ENCODE measurements around the gene FHIT.

The FHIT gene

GRCh38 chr3:60698117-60698516, 553.1 kb downstream of the FHIT start:
- Histone ChIP-seq H3K9me3 (ENCODE audit: control insufficient read depth, insufficient read depth, low read length) (no peaks in the 10 kb centered on the region), H3K4me2 (ENCODE audit: low read length) (no peak overlapping the region), H3F3A (ENCODE audit: control insufficient read depth, insufficient read depth) (no peaks in the 10 kb centered on the region), H3K27ac (ENCODE audit: low read depth, low read length) (no peak overlapping the region), H4K20me1 (ENCODE audit: control insufficient read depth, insufficient read depth, low read depth, low read length) (no peaks in the 10 kb centered on the region), H3K36me3 (ENCODE audit: control insufficient read depth, low read length) (no peaks in the 10 kb centered on the region), H3K9me2 (replicated peaks; ENCODE audit: control insufficient read depth, low read length) (no peaks in the 10 kb centered on the region), H3K4me3 (ENCODE audit: low read length) (no peak overlapping the region), H3K27me3 (ENCODE audit: control insufficient read depth, low read length) (no peaks in the 10 kb centered on the region), H3K79me2 (ENCODE audit: control insufficient read depth, low read length) (no peaks in the 10 kb centered on the region), H3K4me1 (ENCODE audit: control insufficient read depth, low read length) (no peaks in the 10 kb centered on the region)
- no peak for TF ChIP-seq CTCF (IDR thresholded peaks at IDR 0.05; ENCODE audit: low read depth, low read length, poor library complexity, severe bottlenecking)
- TF ChIP-seq EZH2phosphoT487 (IDR thresholded peaks at IDR 0.05; ENCODE audit: borderline replicate concordance, low read length), result no peak

- Histone ChIP-seq H3K79me2 (ENCODE audit: control insufficient read depth, low read length) (no peaks in the 10 kb centered on the region), H3K4me1 (ENCODE audit: control insufficient read depth, low read length) (no peaks in the 10 kb centered on the region), H3F3A (ENCODE audit: control insufficient read depth, insufficient read depth) (no peaks in the 10 kb centered on the region), H3K27me3 (ENCODE audit: control insufficient read depth, low read length) (no peaks in the 10 kb centered on the region), H3K9me3 (ENCODE audit: control insufficient read depth, insufficient read depth, low read length) (no peaks in the 10 kb centered on the region), H3K36me3 (ENCODE audit: control insufficient read depth, low read length) (no peaks in the 10 kb centered on the region), H3K4me3 (ENCODE audit: low read length) (no peak overlapping the region), H3K27ac (ENCODE audit: low read depth, low read length) (no peak overlapping the region), H4K20me1 (ENCODE audit: control insufficient read depth, insufficient read depth, low read depth, low read length) (no peaks in the 10 kb centered on the region), H3K9me2 (replicated peaks; ENCODE audit: control insufficient read depth, low read length) (no peaks in the 10 kb centered on the region), H3K4me2 (ENCODE audit: low read length) (no peak overlapping the region)
- TF ChIP-seq CTCF (IDR thresholded peaks at IDR 0.05; ENCODE audit: low read depth, low read length, poor library complexity, severe bottlenecking) (no peak), EZH2phosphoT487 (IDR thresholded peaks at IDR 0.05; ENCODE audit: borderline replicate concordance, low read length) (no peak)
These were observed 554.1 kb downstream of the FHIT start for GRCh38 chr3:60697132-60697531.

- no peaks in the 10 kb centered on the region for H3K9me3 ChIP-seq (ENCODE audit: control insufficient read depth, insufficient read depth, low read length)
- H3K4me2 ChIP-seq (ENCODE audit: low read length), result no peak overlapping the region
- H3K9me2 ChIP-seq (replicated peaks; ENCODE audit: control insufficient read depth, low read length), result no peaks in the 10 kb centered on the region
- H3K36me3 ChIP-seq (ENCODE audit: control insufficient read depth, low read length), result no peaks in the 10 kb centered on the region
- no peak overlapping the region for H3K4me3 ChIP-seq (ENCODE audit: low read length)
- no peak for TF ChIP-seq EZH2phosphoT487 (IDR thresholded peaks at IDR 0.05; ENCODE audit: borderline replicate concordance, low read length)
- no peak for TF ChIP-seq CTCF (IDR thresholded peaks at IDR 0.05; ENCODE audit: low read depth, low read length, poor library complexity, severe bottlenecking)
- H3K27me3 ChIP-seq (ENCODE audit: control insufficient read depth, low read length), result no peaks in the 10 kb centered on the region
- no peaks in the 10 kb centered on the region for H4K20me1 ChIP-seq (ENCODE audit: control insufficient read depth, insufficient read depth, low read depth, low read length)
- H3K4me1 ChIP-seq (ENCODE audit: control insufficient read depth, low read length), result no peaks in the 10 kb centered on the region
- H3K79me2 ChIP-seq (ENCODE audit: control insufficient read depth, low read length), result no peaks in the 10 kb centered on the region
- no peak overlapping the region for H3K27ac ChIP-seq (ENCODE audit: low read depth, low read length)
- no peaks in the 10 kb centered on the region for H3F3A ChIP-seq (ENCODE audit: control insufficient read depth, insufficient read depth)
These were observed 554.7 kb downstream of the FHIT start for GRCh38 chr3:60696428-60697125.
